ENCODE results near the gene PPP1R17.

DNA sequence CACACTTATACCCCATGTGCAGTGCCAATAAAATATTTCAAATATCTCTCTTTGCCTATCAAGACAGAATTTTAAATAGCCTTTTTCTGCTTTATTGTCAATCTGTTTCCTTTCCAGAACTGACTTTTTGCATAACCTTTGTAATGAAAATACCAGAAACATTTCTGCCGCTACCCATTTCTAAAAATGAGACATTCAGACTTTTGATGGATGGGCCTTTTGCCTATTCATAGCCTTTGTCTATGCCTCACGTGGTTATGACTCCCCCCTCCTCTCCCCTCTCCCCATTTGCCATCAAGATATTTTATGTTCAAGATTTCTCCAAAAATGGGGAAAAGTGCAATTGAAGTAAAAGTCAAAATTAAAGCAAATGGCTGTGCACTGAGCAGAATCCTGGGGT, 5.9 kb downstream of the PPP1R17 start:
- TF ChIP-seq, protein P1, sequence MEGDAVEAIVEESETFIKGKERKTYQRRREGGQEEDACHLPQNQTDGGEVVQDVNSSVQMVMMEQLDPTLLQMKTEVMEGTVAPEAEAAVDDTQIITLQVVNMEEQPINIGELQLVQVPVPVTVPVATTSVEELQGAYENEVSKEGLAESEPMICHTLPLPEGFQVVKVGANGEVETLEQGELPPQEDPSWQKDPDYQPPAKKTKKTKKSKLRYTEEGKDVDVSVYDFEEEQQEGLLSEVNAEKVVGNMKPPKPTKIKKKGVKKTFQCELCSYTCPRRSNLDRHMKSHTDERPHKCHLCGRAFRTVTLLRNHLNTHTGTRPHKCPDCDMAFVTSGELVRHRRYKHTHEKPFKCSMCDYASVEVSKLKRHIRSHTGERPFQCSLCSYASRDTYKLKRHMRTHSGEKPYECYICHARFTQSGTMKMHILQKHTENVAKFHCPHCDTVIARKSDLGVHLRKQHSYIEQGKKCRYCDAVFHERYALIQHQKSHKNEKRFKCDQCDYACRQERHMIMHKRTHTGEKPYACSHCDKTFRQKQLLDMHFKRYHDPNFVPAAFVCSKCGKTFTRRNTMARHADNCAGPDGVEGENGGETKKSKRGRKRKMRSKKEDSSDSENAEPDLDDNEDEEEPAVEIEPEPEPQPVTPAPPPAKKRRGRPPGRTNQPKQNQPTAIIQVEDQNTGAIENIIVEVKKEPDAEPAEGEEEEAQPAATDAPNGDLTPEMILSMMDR (IDR thresholded peaks at IDR 0.05) = no peak
- no peak for TF ChIP-seq POLR2A (IDR thresholded peaks at IDR 0.05)

Data from sigmoid colon (tissue), 3 donors.